GM21423 (cell line): ENCODE data around the gene TRAT1.

Experiments used
- ATAC-seq: cut with Tn5 transposase; IDR thresholded peaks from one replicate; pipeline ENCODE4 v1.9.1; 2021; ENCODE audit warnings: mild to moderate bottlenecking, moderate library complexity; ENCODE audit not compliant: unreplicated experiment

Gene TRAT1

GRCh38 chr3:108849075-108849474, 26.5 kb downstream of the TRAT1 start:
- no peak for ATAC-seq

GRCh38 chr3:108861401-108861800, 38.8 kb downstream of the TRAT1 start:
- ATAC-seq = no peak

- ATAC-seq = peak; percentile 60
Observed at GRCh38 chr3:108862865-108863798, 40.5 kb downstream of the TRAT1 start.

- no peak for ATAC-seq
Observed at GRCh38 chr3:108863799-108864135, 41.2 kb downstream of the TRAT1 start.

- ATAC-seq = no peak
Observed at GRCh38 chr3:108877901-108878300, 55.3 kb downstream of the TRAT1 start.

GRCh38 chr3:108879915-108880314, 57.3 kb downstream of the TRAT1 start:
- no peak for ATAC-seq

GRCh38 chr3:108882762-108883161, 60.2 kb downstream of the TRAT1 start:
- ATAC-seq = no peak

GRCh38 chr3:108883373-108883772, 60.8 kb downstream of the TRAT1 start:
- no peak for ATAC-seq

GRCh38 chr3:108887121-108887520, 64.5 kb downstream of the TRAT1 start:
- no peak for ATAC-seq

- ATAC-seq = no peak
Observed at GRCh38 chr3:108887777-108888176, 65.2 kb downstream of the TRAT1 start.

- ATAC-seq = no peak
Observed at GRCh38 chr3:108891833-108892232, 69.2 kb downstream of the TRAT1 start.

- no peak for ATAC-seq
Observed at GRCh38 chr3:108894981-108895380, 72.4 kb downstream of the TRAT1 start.

- ATAC-seq = no peak
Observed at GRCh38 chr3:108897883-108898282, 75.3 kb downstream of the TRAT1 start.

GRCh38 chr3:108899530-108899929, 76.9 kb downstream of the TRAT1 start:
- ATAC-seq = no peak
